Measurements from ENCODE around the gene NR2F2.

NR2F2 gene

DNA sequence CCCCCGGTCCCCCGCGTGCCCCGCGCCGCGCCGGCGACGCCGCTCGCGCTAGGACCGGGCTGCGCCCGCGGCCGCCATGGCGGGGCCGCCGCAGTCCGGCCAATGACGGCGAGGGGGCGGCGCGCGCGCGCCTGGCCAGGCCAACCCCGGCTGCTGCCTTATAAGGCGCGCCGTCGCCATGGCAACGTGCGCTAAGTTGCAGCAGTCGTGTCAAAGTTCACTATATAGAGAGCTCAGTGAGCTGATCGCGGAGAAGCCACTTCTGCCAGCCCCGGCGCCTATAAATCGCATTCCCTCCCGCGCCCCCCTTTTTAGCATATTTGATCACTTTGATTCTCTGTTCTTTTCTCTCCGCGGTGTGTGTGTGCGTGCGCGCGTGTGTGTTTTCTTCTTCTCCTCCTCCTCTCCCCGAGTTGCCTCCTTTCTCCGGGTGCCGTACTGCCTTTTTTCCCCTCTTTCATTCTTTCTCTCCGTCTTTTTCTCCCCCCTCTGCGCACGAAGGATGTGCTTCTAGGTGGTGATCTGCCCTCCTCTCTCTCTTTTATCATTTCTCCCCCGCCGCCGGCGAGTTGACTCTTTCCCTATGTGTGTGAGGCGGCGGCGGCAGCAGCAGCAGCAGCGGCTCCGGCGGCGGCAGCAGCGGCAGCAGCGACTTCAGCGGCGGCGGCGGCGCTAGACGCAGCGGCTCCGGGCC lies at the start of gene NR2F2:
Gene NR2F2 (plus strand): TSS at position 251 of the 694 bp plus-strand sequence. CDS start 1,406 bp downstream, outside the sequence.
- no peak for TF ChIP-seq GATA3 (IDR thresholded peaks at IDR 0.05; ENCODE audit: low read depth, low read length)
- no peak for TF ChIP-seq GATA2 (IDR thresholded peaks at IDR 0.05; ENCODE audit: low read depth, low read length)

DNA sequence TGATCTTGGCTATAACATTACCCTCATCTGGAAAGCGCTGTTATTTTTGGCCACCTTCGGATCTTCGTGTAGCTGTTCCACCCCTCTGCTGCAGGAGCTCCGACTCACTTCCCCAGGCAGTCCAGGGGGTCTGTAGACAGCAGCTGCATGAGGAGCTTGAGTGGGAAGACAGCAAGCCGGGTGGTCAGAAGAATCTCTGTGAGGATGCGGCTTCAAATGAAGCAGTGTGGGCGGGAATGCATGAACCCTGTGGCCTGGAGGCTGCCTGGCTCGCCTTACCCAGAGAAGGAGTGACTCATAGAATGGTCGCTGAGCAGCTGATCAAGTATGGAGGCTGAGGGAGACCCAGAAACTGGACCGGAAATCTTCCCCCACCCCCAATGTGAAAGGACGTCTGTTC lies 45.2 kb upstream of the NR2F2 start:
- TF ChIP-seq GATA2 (IDR thresholded peaks at IDR 0.05; ENCODE audit: low read depth, low read length) (no peak), GATA3 (IDR thresholded peaks at IDR 0.05; ENCODE audit: low read depth, low read length) (no peak)

DNA sequence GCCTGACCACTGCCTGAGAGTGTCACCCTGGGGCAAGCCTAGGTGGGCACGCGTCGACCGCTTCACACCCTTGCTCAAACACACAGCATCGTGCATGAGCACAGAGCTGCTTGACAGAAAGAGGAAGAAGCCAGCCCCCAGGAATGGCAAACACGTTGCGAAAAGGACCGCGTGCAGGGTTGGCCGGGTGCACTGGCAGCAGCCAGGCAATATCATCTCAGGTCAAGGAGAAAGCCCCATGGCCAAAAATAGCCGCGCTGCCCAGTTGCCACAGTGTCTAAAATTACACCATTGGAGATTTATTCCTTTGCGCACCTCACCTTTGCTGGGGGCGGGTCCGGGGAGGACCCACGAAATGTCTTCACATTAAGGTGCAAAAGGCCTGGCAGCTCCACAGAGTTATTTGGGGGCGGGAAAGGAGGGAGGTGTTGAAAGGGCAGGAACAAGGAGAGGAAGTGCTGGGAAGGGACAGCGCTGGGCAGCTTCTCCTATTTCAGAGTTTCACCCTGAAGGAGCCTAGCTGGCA lies 44.7 kb upstream of the NR2F2 start:
- no peak for TF ChIP-seq GATA3 (IDR thresholded peaks at IDR 0.05; ENCODE audit: low read depth, low read length)
- TF ChIP-seq GATA2 (IDR thresholded peaks at IDR 0.05; ENCODE audit: low read depth, low read length) = no peak

DNA sequence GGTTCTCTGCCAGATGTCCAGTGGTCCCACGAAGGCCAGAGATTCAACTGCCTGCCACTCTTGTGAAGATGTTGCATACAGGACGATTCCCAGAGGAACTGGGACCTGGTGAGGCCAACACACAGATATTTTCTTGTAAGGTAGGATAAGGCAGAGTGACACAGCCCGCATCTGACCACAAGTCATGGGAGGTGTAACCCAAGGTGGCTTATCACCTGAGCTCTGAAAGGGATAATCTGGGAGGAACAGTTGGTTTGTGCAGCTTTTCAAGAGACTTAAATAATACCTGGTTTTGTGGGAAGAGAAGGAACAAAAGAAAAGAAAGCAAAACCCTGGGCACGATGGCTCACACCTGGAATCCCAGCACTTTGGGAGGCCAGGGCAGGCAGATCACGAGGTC lies 39.8 kb upstream of the NR2F2 start:
- TF ChIP-seq GATA3 (IDR thresholded peaks at IDR 0.05; ENCODE audit: low read depth, low read length) = no peak
- TF ChIP-seq GATA2 (IDR thresholded peaks at IDR 0.05; ENCODE audit: low read depth, low read length) = no peak

DNA sequence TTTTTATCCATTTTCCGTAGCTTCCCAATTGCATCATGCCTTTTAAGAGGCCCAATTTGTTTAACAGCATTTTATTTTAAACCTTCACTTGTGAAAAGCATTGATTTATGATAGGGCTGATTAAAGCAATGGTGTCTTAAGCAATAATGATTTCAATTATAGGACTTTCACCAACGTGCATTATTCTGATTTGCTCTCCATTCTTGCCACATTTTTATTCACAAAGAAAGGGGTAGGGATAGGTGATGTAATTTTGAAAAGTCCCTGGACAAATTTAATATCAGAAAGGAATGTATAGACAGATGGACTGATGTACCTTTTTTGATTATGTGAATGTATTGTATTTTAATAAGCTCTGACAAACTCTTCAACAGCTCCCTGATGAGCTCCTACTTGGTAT lies 37.9 kb upstream of the NR2F2 start:
- TF ChIP-seq GATA3 (IDR thresholded peaks at IDR 0.05; ENCODE audit: low read depth, low read length) (no peak), GATA2 (IDR thresholded peaks at IDR 0.05; ENCODE audit: low read depth, low read length) (no peak)

DNA sequence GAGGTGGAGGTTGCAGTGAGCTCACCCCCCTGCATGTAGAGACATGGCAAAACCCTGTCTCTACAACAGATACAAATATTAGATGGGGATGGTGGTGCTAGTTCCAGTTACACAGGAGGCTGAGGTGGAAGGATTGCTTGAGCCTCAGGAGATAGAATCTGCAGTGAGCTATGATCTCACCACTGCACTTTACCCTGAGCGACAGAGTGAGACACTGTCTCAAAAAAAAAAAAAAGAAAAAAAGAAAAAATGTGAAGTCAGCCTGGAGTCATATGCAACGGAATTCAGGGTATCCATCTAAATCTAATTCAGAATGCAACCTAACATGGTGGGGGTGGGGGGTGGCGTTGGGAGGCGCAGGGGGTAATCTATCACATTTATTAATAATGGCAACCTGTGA lies 37.1 kb upstream of the NR2F2 start:
- TF ChIP-seq GATA3 (IDR thresholded peaks at IDR 0.05; ENCODE audit: low read depth, low read length) (no peak), GATA2 (IDR thresholded peaks at IDR 0.05; ENCODE audit: low read depth, low read length) (no peak)

DNA sequence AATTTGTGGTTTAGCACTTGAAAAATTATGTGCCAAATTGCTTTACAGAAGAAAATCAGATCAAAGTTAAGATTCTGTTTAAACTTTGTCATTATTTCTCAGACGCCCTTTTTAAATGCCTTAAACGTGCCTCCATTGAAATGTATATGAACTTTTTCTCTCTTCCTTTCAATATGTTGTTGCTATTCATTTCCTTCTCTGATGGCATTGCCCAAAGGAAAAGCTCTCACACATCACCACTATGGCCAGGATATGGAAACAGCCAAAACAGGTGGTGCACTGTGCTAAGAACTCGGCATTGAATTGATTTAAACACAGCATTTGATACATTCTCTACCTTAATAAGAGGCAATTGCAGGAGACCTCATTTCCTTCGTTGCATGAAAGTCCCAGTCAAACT lies 35.7 kb upstream of the NR2F2 start:
- TF ChIP-seq GATA2 (IDR thresholded peaks at IDR 0.05; ENCODE audit: low read depth, low read length) (no peak), GATA3 (IDR thresholded peaks at IDR 0.05; ENCODE audit: low read depth, low read length) (no peak)

DNA sequence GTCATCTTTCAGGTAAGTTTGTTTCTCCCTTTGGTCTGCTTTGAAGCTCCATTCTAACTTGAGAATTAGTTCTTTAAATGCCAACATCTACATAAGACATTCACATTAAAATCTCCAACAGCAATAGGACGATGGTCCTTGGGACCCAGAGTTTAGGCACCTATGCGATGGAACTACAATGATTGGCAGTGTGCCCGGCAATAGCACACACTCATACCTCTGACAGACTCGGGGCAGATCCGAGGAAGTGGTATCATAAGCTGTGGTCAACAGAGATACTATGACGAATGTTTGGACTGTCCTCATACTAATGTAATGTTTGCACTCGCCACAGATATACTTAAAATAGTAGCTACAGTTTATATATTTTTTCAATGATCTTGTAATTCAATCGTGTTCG lies 34.2 kb upstream of the NR2F2 start:
- TF ChIP-seq GATA2 (IDR thresholded peaks at IDR 0.05; ENCODE audit: low read depth, low read length) = no peak
- no peak for TF ChIP-seq GATA3 (IDR thresholded peaks at IDR 0.05; ENCODE audit: low read depth, low read length)

DNA sequence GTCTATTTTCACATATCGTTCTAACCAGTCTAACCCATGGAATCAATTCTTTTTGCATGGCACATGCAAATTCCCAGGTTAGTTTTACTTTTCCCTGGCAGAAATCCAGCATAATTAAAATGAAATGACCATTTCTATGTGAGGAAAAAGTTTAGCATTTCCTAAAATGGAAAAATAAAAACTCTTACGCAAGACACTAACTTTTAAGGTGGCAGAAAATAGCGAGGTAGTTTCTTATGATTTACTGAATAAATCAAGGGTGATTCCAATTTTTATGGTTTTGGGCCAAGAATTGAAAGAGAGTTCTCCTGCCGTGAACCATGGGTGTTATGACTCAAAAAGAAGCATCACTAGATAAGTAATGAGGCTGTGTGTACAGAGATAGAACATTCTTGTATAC lies 32.7 kb upstream of the NR2F2 start:
- TF ChIP-seq GATA2 (IDR thresholded peaks at IDR 0.05; ENCODE audit: low read depth, low read length) (no peak), GATA3 (IDR thresholded peaks at IDR 0.05; ENCODE audit: low read depth, low read length) (no peak)

DNA sequence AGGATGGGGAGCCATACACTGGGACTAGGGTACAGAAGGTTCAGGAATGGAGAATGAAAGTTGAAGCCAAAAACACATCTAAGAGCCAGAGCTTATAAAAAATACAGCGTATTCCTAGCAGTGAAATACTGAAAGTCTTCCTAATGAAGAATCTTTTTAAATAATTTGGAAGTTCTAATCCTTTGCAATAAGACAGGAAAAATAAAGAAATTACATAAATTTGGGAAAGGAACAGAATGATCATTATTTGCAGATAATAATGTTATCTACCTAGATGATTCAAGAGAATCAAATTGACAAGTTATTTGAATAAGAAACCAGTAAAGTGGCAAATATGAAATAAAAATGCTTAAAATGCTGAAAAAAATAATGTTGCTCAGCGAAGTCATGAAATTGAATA lies 32.3 kb upstream of the NR2F2 start:
- TF ChIP-seq GATA2 (IDR thresholded peaks at IDR 0.05; ENCODE audit: low read depth, low read length) (no peak), GATA3 (IDR thresholded peaks at IDR 0.05; ENCODE audit: low read depth, low read length) (no peak)

DNA sequence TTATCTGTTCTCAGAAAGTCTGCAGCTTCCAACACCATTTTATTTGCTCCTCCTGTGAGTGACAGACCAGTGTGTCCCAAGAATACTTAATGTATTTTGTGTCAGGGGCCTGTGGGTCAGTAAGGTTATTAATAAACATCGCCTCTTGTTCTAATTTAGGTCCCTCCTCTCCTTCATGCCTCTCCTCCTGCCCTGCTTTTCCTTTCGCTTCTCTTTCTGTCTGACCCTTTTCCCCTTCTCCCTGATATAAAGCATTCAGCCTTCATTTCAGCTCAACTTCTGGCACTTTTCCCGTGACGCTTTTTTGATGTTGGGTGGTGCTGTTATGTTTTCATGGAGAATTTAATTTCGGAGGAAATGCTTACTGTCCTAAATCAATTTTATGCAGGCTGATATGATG lies 29.7 kb upstream of the NR2F2 start:
- TF ChIP-seq GATA3 (IDR thresholded peaks at IDR 0.05; ENCODE audit: low read depth, low read length) = no peak
- TF ChIP-seq GATA2 (IDR thresholded peaks at IDR 0.05; ENCODE audit: low read depth, low read length) = no peak

DNA sequence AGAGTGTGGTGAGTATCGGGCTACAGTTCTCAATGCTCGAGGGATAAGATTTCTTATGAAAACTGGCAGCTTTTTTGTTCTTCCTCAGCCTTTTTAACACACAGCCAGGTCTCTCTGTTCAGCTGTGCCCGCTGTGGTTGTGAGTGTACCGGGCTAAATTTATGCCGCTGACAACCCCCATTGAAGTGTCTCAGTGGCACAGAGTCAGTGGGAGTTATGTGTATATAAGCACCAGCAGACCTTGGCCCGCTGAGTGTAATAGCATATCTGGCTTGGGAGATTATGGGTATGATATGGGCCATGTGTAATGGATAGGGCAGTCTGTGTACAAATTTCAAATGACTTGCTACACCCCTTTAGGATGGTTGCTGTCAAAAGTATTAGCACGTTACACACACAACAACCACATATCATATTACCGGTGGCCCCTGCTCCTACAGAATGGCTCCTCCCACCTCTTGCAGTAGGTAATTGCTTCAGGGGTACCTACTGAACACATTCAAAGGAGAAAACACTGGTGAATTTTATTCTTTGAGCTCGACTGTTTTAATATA lies 26.9 kb upstream of the NR2F2 start:
- no peak for TF ChIP-seq GATA3 (IDR thresholded peaks at IDR 0.05; ENCODE audit: low read depth, low read length)
- no peak for TF ChIP-seq GATA2 (IDR thresholded peaks at IDR 0.05; ENCODE audit: low read depth, low read length)

DNA sequence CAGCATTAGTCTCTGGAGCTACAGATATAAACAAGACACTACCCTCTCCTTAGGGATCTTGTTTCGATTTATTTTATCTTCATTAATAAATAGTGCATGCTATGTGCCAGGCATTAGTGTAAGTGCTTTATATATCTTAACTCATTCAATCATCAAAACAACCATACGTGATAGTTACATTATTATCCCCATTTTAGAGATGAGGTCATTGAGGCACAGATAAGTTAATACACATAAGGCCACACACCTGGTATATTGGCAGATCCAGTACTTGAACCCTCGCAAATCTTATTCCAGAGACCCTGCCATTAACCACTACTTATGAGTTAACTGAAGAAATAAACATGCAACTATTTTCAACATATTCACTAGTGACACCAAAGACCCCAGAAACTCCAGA lies 25.7 kb upstream of the NR2F2 start:
- no peak for TF ChIP-seq GATA3 (IDR thresholded peaks at IDR 0.05; ENCODE audit: low read depth, low read length)
- TF ChIP-seq GATA2 (IDR thresholded peaks at IDR 0.05; ENCODE audit: low read depth, low read length) = no peak

DNA sequence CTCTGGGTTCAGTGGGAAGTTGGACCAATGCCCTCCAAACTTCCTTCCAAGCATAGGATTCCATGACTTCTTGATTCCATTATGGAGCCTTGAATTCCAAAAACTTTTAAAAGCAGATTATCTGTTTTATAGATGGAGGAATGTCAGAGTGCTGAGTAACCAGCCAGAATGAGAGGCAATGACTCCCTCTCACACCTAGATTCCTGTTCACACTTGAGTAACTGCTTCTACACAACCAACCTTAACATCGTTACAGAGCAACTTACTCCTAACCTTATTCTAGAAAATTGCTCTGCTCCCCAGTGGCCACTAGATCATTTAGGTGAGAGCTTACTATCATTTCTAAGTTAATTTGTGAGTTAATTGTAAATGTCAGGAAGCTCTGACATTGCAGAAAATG lies 24.2 kb upstream of the NR2F2 start:
- TF ChIP-seq GATA2 (IDR thresholded peaks at IDR 0.05; ENCODE audit: low read depth, low read length) (no peak), GATA3 (IDR thresholded peaks at IDR 0.05; ENCODE audit: low read depth, low read length) (no peak)

DNA sequence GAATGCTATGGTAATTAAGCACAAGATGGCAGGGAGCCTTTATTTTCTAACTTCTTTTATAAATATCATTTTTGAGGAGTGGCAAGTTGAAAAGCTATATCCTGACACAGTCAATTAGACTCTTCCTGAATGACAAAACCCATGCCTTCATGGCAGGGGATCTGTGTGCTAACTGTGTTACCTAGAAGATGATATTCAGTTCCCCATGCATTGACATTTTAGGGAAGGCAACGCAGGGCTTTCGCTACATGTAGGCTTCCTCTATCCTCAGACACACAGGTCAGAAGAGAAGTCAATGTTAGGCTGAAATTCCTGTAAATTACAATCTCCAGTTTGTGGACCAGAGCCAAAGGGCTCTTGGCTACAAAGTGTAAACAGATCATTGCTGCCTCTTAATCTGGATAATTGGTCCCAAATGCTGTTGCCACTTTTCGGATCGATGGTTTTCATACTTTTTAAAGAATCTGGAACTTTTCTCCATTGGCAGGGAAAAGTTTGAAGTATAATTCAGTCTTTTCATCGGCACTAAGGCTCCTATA lies 22.6 kb upstream of the NR2F2 start:
- TF ChIP-seq GATA3 (IDR thresholded peaks at IDR 0.05; ENCODE audit: low read depth, low read length) (no peak), GATA2 (IDR thresholded peaks at IDR 0.05; ENCODE audit: low read depth, low read length) (no peak)

Data from SH-SY5Y (cell line).